Hepatocyte (in vitro differentiated cells): Measurements from ENCODE around the gene CDK2AP2.

Experiments used
- EZH2 ChIP-seq: fragments of 200-600 bp; sonication (generic); IDR thresholded peaks from 2 replicates; pipeline ENCODE4 v1.6.1; 2016; ENCODE audit warnings: antibody characterized with exemption, mild to moderate bottlenecking, borderline replicate concordance
- EZH2phosphoT487 ChIP-seq: fragments of 200-600 bp; sonication (generic); IDR thresholded peaks from one replicate; pipeline ENCODE4 v1.6.1; 2018; ENCODE audit warnings: antibody characterized with exemption, mild to moderate bottlenecking, low read depth, moderate library complexity; ENCODE audit not compliant: unreplicated experiment, severe bottlenecking
- TF ChIP-seq, protein P1 (sequence below): fragments of 200-600 bp; sonication (generic); IDR thresholded peaks from 2 replicates; pipeline ENCODE4 v1.5.1; 2016; ENCODE audit warnings: antibody characterized with exemption, mild to moderate bottlenecking; ENCODE audit not compliant: poor library complexity

DNA sequence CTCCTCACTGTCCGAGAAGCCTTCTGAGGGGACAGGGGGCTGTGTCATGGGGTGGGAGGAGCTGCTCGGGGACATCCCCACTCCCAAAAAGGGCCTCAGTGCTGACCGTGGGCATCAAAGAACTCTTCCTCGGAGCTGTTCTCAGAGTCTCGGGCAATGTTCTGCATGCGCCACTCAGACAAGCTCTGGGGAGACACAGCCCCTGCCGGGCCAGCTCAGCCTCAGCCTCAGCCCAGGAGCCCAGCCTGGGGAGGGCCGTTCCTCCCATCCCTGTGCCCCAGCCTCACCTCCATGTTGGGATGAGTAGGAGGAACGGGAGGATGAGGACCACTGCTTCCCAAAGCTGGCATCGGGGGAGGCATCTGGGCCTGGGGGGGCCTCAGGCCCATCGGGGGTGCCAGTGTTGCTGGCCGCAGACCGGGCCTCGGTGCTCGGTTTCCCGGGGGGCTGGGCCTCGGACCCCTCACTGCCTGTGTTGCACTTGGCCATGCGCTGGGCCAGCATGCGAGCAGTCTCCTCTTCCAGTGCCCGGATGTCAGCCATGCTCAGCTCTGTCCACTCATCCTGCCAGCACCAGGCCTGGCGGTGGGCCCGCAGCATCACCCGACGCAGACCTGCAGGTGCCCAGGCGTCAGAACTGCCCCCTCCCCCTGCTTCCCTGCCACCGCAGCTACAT lies 8.0 kb downstream of the CDK2AP2 start:
- TF ChIP-seq, protein P1, sequence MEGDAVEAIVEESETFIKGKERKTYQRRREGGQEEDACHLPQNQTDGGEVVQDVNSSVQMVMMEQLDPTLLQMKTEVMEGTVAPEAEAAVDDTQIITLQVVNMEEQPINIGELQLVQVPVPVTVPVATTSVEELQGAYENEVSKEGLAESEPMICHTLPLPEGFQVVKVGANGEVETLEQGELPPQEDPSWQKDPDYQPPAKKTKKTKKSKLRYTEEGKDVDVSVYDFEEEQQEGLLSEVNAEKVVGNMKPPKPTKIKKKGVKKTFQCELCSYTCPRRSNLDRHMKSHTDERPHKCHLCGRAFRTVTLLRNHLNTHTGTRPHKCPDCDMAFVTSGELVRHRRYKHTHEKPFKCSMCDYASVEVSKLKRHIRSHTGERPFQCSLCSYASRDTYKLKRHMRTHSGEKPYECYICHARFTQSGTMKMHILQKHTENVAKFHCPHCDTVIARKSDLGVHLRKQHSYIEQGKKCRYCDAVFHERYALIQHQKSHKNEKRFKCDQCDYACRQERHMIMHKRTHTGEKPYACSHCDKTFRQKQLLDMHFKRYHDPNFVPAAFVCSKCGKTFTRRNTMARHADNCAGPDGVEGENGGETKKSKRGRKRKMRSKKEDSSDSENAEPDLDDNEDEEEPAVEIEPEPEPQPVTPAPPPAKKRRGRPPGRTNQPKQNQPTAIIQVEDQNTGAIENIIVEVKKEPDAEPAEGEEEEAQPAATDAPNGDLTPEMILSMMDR, result no peak
- no peak for TF ChIP-seq EZH2
- no peak for TF ChIP-seq EZH2phosphoT487
